Liver (tissue), 9 donors: Measurements from ENCODE around the gene ZNF341. TPM values are rescaled to one million over a fixed set of nuclear protein-coding genes. Genes with fewer than 3 reads are reported as not detected.

Source experiments
- DNase-seq: peaks from one replicate; pipeline ENCODE4 v3.0.0-alpha.2; 2017; ENCODE audit warnings: low spot score
- H3K27ac ChIP-seq, 2 donors: one replicate each; pipeline ENCODE4 v1.7.0; 2013; ENCODE audit warnings: inconsistent platforms in 2 of 2, low read length in 2 of 2, control low read depth in 1 of 2, low read depth in 1 of 2, mild to moderate bottlenecking in 1 of 2
- H3K27me3 ChIP-seq, 4 donors: one replicate each; pipeline versions ENCODE4 v1.6.1 to v1.7.0; 2013; ENCODE audit warnings: low read length in 3 of 4, inconsistent platforms in 1 of 4, mild to moderate bottlenecking in 1 of 4, moderate library complexity in 1 of 4; ENCODE audit not compliant: control insufficient read depth in 4 of 4, insufficient read depth in 4 of 4
- H3K36me3 ChIP-seq, 4 donors: one replicate each; pipeline versions ENCODE4 v1.6.1 to v1.7.0; 2013; ENCODE audit warnings: low read length in 3 of 4, mild to moderate bottlenecking in 3 of 4, low read depth in 1 of 4, moderate library complexity in 1 of 4; ENCODE audit not compliant: control insufficient read depth in 4 of 4, insufficient read depth in 3 of 4
- H3K4me1 ChIP-seq, 4 donors: one replicate each; pipeline versions ENCODE4 v1.6.1 to v1.7.0; 2013; ENCODE audit warnings: low read length in 3 of 4, mild to moderate bottlenecking in 3 of 4, moderate library complexity in 1 of 4; ENCODE audit not compliant: control insufficient read depth in 4 of 4, insufficient read depth in 4 of 4
- H3K4me3 ChIP-seq, 3 donors: one replicate each; pipeline versions ENCODE4 v1.6.1 to v1.7.0; 2013; ENCODE audit warnings: low read length in 3 of 3, control low read depth in 1 of 3, low read depth in 1 of 3, mild to moderate bottlenecking in 1 of 3
- H3K9ac ChIP-seq, 2 donors: one replicate each; pipeline ENCODE4 v1.7.0; 2013; ENCODE audit warnings: low read length in 2 of 2, mild to moderate bottlenecking in 2 of 2, moderate library complexity in 2 of 2, control low read depth in 1 of 2, low read depth in 1 of 2
- H3K9me3 ChIP-seq, 4 donors: one replicate each; pipeline versions ENCODE4 v1.6.1 to v1.7.0; 2013; ENCODE audit warnings: low read length in 3 of 4; ENCODE audit not compliant: control insufficient read depth in 4 of 4
- EGR1 ChIP-seq, 2 donors: IDR thresholded peaks; 2 replicates each; pipeline ENCODE4 v1.6.1; 2016 to 2018; ENCODE audit warnings: antibody characterized with exemption in 2 of 2, low read depth in 2 of 2
- FOXA1 ChIP-seq: IDR thresholded peaks from 2 replicates; pipeline ENCODE4 v1.6.1; 2016; ENCODE audit warnings: antibody characterized with exemption
- FOXA2 ChIP-seq: IDR thresholded peaks from 2 replicates; pipeline ENCODE4 v1.6.1; 2016; ENCODE audit warnings: antibody characterized with exemption
- GABPA ChIP-seq, 2 donors: IDR thresholded peaks in 1 of 2; conservative IDR thresholded peaks in 1 of 2; 2 replicates each; pipeline ENCODE4 v1.6.1; 2016; ENCODE audit warnings: antibody characterized with exemption in 2 of 2, mild to moderate bottlenecking in 1 of 2, moderate library complexity in 1 of 2
- HNF4A ChIP-seq, 2 donors: conservative IDR thresholded peaks; 2 replicates each; pipeline ENCODE4 v1.6.1; 2016; ENCODE audit warnings: antibody characterized with exemption in 2 of 2, mild to moderate bottlenecking in 2 of 2
- HNF4G ChIP-seq: IDR thresholded peaks from 2 replicates; pipeline ENCODE4 v1.6.1; 2016; ENCODE audit warnings: antibody characterized with exemption
- JUND ChIP-seq, 2 donors: IDR thresholded peaks; 2 replicates each; pipeline ENCODE4 v1.6.1; 2016; ENCODE audit warnings: antibody characterized with exemption in 2 of 2
- MAX ChIP-seq: IDR thresholded peaks from 2 replicates; pipeline ENCODE4 v1.6.1; 2016; ENCODE audit warnings: antibody characterized with exemption
- NR2F2 ChIP-seq: IDR thresholded peaks from 2 replicates; pipeline ENCODE4 v1.6.1; 2016; ENCODE audit warnings: antibody characterized with exemption
- RAD21 ChIP-seq, 2 donors: IDR thresholded peaks; 2 replicates each; pipeline ENCODE4 v1.6.1; 2016; ENCODE audit warnings: antibody characterized with exemption in 2 of 2, mild to moderate bottlenecking in 2 of 2
- RXRA ChIP-seq, 2 donors: IDR thresholded peaks; 2 replicates each; pipeline ENCODE4 v1.6.1; 2017 to 2018; ENCODE audit warnings: antibody characterized with exemption in 2 of 2, mild to moderate bottlenecking in 1 of 2
- SP1 ChIP-seq: IDR thresholded peaks from 2 replicates; pipeline ENCODE4 v1.6.1; 2018; ENCODE audit warnings: antibody characterized with exemption, mild to moderate bottlenecking
- TAF1 ChIP-seq: conservative IDR thresholded peaks from 2 replicates; pipeline ENCODE4 v1.6.1; 2016; ENCODE audit warnings: antibody characterized with exemption, mild to moderate bottlenecking
- YY1 ChIP-seq: IDR thresholded peaks from 2 replicates; pipeline ENCODE4 v1.6.1; 2016; ENCODE audit warnings: antibody characterized with exemption, mild to moderate bottlenecking
- ZBTB33 ChIP-seq: IDR thresholded peaks from 2 replicates; pipeline ENCODE4 v1.6.1; 2016; ENCODE audit warnings: antibody characterized with exemption
- WGBS: extraction: QIAGEN DNeasy Blood & Tissue Kit; methylation state at CpG from one replicate; pipeline ENCODE4 v1.1.7; 2013; 5-methylcytosine and 5-hydroxymethylcytosine counted together
- polyA plus RNA-seq, 2 donors: library from polyadenylated mRNA; stranded (reverse) in 1 of 2; unstranded in 1 of 2; fragments of 200-250 nt in 1 of 2; fragments of >200 nt in 1 of 2; fragmentation: Nextera tagmentation in 1 of 2; extraction: Ambion mirVana in 1 of 2; gene quantifications; one replicate each; pipeline versions ENCODE4 v1.2.1 to v1.2.3, GENCODE V29; 2013 to 2015
- total RNA-seq, 2 donors: library from RNA; depleted of rRNA; stranded (reverse); fragments of >200 nt; gene quantifications; one replicate each; pipeline ENCODE4 v1.2.3, GENCODE V29; 2014
- TF ChIP-seq, protein P1 (sequence below): fragments of 150-350 bp; IDR thresholded peaks from 2 replicates; pipeline ENCODE4 v1.5.1; 2017; ENCODE audit warnings: improper control_type of control experiment, low read depth, low read length; ENCODE audit not compliant: missing input control
- TF ChIP-seq, protein P2 (sequence below): IDR thresholded peaks from 2 replicates; pipeline ENCODE4 v1.6.1; 2016; ENCODE audit warnings: antibody characterized with exemption
- TF ChIP-seq, protein P3 (sequence below): IDR thresholded peaks from 2 replicates; pipeline ENCODE4 v1.6.1; 2016; ENCODE audit warnings: antibody characterized with exemption, mild to moderate bottlenecking
- donor health status: healthy.
- donor health status: healthy.
- donor health status: healthy.
- donor health status: healthy.
- donor health status: healthy.

The ZNF341 gene
- total and polyA plus RNA-seq, 4 donors: 0.69 to 1.1 (median 0.82) TPM

DNA sequence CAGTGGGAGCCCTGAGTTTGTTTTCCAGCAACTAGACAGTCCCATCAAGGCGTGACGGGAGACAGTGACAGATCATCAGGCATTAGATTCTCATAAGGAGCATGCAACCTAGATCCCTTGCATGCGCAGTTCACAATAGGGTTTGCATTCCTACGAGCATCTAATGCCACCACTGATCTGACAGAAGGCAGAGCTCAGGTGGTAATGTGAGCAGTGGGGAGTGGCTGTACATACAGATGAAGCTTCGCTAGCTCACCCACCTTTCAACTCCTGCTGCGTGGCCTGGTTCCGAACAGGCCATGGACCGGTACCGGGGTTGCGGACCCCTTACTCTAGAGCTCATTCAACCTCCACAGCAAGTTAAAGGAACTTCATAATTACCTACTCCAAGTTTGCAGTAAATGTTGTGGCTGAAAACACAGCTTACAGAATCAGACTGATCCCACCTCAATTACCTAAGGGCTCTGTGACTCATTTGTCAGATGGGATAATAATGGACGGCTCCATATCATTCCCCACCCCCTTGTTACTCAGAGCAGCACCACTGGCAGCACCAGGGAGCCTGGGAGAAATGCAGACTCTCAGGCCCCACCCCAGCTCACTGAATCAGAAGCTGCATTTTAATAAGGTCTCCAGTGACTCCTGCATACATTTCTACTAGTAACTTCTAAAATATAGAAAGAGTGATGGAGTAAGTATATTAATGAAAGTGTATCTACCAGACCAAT lies 27.4 kb upstream of the ZNF341 start:
- Histone ChIP-seq H3K27me3 (no peaks in the 10 kb centered on the region), H3K27ac (no peak overlapping the region), H3K9me3 (no peaks in the 10 kb centered on the region), H3K36me3 (peaks cover 4 to 17% (median 7%) of the 10 kb centered on the region in 4 donors), H3K4me1 (peaks cover 0 to 10% (median 5%) of the 10 kb centered on the region in 4 donors), H3K9ac (no peak overlapping the region), H3K4me3 (no peak overlapping the region)
- no peak for DNase-seq
- TF ChIP-seq, protein P1, sequence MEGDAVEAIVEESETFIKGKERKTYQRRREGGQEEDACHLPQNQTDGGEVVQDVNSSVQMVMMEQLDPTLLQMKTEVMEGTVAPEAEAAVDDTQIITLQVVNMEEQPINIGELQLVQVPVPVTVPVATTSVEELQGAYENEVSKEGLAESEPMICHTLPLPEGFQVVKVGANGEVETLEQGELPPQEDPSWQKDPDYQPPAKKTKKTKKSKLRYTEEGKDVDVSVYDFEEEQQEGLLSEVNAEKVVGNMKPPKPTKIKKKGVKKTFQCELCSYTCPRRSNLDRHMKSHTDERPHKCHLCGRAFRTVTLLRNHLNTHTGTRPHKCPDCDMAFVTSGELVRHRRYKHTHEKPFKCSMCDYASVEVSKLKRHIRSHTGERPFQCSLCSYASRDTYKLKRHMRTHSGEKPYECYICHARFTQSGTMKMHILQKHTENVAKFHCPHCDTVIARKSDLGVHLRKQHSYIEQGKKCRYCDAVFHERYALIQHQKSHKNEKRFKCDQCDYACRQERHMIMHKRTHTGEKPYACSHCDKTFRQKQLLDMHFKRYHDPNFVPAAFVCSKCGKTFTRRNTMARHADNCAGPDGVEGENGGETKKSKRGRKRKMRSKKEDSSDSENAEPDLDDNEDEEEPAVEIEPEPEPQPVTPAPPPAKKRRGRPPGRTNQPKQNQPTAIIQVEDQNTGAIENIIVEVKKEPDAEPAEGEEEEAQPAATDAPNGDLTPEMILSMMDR: no peak
- no peak for TF ChIP-seq TAF1
- TF ChIP-seq NR2F2: no peak
- no peak for TF ChIP-seq YY1
- no peak for TF ChIP-seq FOXA2
- no peak for TF ChIP-seq HNF4A (conservative IDR thresholded peaks at IDR 0.05)
- TF ChIP-seq RXRA (IDR thresholded peaks at IDR 0.05): no peak
- no peak for TF ChIP-seq EGR1 (IDR thresholded peaks at IDR 0.05; ENCODE audit: low read depth in 2 of 2)
- TF ChIP-seq JUND (IDR thresholded peaks at IDR 0.05): no peak
- no peak for TF ChIP-seq HNF4G
- no peak for TF ChIP-seq GABPA (IDR thresholded peaks at IDR 0.05 in 1 of 2, conservative IDR thresholded peaks at IDR 0.05 in 1 of 2)
- no peak for TF ChIP-seq ZBTB33
- no peak for TF ChIP-seq MAX
- no peak for TF ChIP-seq SP1
- TF ChIP-seq, protein P2, sequence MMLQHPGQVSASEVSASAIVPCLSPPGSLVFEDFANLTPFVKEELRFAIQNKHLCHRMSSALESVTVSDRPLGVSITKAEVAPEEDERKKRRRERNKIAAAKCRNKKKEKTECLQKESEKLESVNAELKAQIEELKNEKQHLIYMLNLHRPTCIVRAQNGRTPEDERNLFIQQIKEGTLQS: no peak
- TF ChIP-seq FOXA1: no peak
- TF ChIP-seq, protein P3, sequence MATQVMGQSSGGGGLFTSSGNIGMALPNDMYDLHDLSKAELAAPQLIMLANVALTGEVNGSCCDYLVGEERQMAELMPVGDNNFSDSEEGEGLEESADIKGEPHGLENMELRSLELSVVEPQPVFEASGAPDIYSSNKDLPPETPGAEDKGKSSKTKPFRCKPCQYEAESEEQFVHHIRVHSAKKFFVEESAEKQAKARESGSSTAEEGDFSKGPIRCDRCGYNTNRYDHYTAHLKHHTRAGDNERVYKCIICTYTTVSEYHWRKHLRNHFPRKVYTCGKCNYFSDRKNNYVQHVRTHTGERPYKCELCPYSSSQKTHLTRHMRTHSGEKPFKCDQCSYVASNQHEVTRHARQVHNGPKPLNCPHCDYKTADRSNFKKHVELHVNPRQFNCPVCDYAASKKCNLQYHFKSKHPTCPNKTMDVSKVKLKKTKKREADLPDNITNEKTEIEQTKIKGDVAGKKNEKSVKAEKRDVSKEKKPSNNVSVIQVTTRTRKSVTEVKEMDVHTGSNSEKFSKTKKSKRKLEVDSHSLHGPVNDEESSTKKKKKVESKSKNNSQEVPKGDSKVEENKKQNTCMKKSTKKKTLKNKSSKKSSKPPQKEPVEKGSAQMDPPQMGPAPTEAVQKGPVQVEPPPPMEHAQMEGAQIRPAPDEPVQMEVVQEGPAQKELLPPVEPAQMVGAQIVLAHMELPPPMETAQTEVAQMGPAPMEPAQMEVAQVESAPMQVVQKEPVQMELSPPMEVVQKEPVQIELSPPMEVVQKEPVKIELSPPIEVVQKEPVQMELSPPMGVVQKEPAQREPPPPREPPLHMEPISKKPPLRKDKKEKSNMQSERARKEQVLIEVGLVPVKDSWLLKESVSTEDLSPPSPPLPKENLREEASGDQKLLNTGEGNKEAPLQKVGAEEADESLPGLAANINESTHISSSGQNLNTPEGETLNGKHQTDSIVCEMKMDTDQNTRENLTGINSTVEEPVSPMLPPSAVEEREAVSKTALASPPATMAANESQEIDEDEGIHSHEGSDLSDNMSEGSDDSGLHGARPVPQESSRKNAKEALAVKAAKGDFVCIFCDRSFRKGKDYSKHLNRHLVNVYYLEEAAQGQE: no peak
- TF ChIP-seq RAD21 (IDR thresholded peaks at IDR 0.05): no peak
- 98% methylated on average over 11 of the region's 11 CpGs for WGBS
